WI38 (cell line): ENCODE measurements around the gene TOMM20.
"Not testable (repeated sequence)": the region's sequence is repeated elsewhere in the genome, so short reads cannot be mapped to it uniquely, and the experiment has no call there.

ENCODE experiments used
- H3K4me3 ChIP-seq: 2 replicates; pipeline ENCODE4 v1.5.1; 2011; ENCODE audit warnings: low read depth, mild to moderate bottlenecking, control low read depth, low read length
- TF ChIP-seq, protein P1 (sequence below): IDR thresholded peaks from 2 replicates; pipeline ENCODE4 v1.5.1; 2012; ENCODE audit warnings: low read depth, mild to moderate bottlenecking, control low read depth, low read length

The TOMM20 gene

DNA sequence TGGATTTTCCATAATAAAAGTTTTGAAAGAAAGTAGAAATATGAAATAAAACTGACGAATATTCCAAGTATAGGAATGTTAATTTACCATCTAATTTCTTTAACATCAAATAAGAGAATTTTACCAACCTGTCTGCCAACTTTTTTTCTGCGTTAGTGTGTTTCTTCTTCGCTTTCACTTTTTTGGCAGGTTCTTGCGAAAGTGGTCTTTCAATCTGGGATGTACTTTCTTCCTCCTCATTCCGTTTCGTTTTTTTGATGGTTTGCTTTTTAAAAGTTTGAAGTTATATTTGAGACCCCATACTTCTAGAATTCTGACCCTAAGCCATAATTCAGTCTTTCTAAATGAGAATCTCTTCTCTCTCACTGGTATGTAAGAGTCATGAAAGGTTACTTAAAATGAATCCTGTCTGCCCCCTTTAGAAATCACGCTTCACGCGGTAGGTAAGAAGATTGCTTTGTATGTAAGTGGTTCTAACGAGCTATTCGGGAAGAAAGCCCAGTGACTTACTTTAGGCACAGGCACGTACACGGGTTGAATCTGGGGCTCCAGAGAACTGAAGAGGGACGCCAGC is 31.8 kb upstream of the TOMM20 start:
- H3K4me3 ChIP-seq = peak overlapping the region; percentile 89
- TF ChIP-seq, protein P1, sequence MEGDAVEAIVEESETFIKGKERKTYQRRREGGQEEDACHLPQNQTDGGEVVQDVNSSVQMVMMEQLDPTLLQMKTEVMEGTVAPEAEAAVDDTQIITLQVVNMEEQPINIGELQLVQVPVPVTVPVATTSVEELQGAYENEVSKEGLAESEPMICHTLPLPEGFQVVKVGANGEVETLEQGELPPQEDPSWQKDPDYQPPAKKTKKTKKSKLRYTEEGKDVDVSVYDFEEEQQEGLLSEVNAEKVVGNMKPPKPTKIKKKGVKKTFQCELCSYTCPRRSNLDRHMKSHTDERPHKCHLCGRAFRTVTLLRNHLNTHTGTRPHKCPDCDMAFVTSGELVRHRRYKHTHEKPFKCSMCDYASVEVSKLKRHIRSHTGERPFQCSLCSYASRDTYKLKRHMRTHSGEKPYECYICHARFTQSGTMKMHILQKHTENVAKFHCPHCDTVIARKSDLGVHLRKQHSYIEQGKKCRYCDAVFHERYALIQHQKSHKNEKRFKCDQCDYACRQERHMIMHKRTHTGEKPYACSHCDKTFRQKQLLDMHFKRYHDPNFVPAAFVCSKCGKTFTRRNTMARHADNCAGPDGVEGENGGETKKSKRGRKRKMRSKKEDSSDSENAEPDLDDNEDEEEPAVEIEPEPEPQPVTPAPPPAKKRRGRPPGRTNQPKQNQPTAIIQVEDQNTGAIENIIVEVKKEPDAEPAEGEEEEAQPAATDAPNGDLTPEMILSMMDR = no peak

DNA sequence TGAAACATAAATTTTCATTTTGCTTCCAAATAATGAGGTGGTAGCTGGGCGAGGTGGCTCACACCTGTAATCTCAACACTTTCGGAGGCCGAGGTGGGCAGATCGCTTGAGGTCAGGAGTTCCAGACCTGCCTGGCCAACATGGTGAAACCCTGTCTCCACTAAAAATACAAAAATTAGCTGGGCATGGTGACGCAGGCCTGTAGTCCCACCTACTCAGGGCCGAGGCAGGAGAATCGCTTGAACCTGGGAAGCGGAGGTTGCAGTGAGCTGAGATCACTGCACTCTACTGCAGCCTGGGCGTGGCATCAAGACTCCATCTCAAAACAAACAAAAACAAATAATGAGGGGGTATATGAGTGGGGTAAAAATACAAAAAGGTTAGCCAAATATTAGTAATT is 31.3 kb upstream of the TOMM20 start:
- peak overlapping the region; percentile 89 for H3K4me3 ChIP-seq

DNA sequence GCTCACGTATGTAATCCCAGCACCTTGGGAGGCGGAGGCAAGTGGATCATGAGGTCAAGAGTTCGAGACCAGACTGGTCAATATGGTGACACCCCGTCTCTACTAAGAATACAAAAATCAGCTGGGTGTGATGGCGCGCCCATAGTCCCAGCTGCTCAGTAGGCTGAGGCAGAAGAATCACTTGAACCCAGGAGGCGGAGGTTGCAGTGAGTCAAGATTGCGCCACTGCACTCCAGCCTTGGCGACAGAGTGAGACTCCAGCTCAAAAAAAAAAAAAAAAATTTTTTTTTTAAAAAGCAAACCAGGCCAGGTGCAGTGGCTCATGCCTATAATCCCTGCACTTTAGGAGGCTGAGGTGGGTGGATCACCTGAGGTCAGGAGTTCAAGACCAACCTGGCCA is 30.6 kb upstream of the TOMM20 start:
- not testable (repeated sequence) for H3K4me3 ChIP-seq

DNA sequence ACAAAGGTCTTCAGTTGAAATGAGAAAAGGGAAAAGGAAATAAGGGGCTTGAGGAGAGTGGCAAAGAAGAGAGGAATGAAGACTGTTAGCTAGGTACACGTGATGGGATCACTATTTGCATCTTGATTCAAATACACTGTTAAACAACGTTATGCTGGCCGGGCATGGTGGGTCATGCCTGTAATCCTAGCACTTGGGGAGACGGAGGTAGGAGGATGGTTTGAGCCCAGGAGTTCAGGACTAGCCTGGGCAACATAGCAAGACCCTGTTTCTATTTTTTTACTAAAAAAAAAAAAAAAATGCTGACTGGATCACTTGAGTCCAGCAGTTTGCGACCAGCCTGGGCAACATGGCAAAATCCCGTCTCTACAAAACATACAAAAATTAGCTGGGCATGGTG is 30.0 kb upstream of the TOMM20 start:
- TF ChIP-seq, protein P1 = no peak
- H3K4me3 ChIP-seq = no peak overlapping the region

DNA sequence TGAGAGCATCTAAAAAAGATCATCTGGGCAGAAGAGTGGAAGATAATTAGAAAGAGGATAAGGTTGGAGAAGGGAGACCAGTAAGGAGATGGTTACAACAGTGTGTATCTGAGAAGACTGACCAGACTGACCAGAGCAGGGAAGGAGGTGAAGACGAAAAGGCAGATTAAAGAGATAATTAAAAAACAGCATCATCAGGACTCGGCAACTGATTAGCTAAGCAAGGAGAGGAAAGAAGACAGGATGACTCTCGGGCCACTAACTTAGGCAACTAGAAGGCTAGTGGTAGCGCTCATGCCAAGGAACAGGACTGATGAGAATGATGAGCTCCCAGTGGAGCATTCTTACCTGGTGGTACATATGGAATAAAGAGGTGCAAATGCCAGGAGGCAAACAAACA is 28.5 kb upstream of the TOMM20 start:
- no peak overlapping the region for H3K4me3 ChIP-seq
- TF ChIP-seq, protein P1 = no peak

DNA sequence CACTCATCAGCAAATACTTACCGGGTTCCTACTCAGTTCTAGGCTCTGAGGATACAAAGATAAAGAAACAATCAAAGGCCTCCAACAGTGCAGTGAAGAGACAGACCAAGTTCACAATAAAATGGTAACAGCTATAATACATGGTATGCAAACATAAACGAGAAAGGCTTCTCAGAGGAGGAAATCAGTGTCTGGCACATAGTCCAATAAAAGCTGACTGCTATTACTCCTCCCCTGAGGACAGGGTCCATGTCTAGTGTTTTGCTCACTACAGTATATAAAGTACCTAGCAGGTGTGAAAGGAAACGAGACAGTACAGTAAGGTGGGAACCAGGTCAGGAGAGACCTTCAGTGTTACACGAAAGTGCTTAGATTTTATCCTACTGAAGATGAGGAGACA is 28.1 kb upstream of the TOMM20 start:
- TF ChIP-seq, protein P1 = no peak
- H3K4me3 ChIP-seq = no peak overlapping the region

DNA sequence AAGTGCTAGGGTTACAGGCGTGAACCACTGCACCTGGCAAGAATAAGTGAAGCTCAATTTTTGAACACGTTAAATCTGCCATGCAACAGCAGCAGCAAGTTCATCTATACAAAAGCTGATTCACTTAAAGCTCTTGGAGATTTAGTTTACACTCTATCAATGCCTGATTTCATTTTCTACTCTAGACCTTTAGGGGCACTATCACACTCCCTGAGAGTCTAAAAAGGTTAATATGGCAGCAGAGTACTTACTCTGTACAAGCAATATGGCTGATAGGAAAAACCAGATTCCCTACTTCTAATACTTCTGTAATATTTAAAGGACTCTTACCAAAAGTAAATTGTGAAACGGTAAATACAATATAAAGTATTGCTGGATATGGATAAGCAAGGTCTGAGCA is 27.6 kb upstream of the TOMM20 start:
- H3K4me3 ChIP-seq = no peak overlapping the region
- TF ChIP-seq, protein P1 = no peak

DNA sequence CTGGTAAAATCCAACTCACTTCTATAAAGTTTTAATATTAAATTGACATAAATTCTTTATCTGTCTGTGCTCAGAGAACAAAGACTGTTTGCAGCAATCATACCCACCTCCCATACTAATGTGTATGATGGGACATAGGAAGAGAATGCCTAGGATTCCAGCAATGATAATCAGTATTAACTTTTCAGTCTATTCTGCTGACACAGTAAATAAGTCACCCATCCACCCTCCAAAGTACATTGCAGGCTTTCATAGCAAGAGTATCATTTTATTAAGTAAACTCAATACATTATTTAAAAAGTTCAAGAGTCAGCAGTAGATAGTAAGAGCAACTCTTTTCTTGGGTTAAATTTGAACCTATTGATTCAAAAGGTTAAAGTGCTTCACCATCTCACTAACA is 23.6 kb upstream of the TOMM20 start:
- TF ChIP-seq, protein P1 = no peak
- no peak overlapping the region for H3K4me3 ChIP-seq
